IPS DF 6.9 (cell line): ENCODE measurements around the gene EHBP1.

Source experiments
- DNase-seq: peaks from one replicate; pipeline ENCODE4 v3.0.0-alpha.2; 2013; ENCODE audit warnings: low read depth, low spot score
- H3K27ac ChIP-seq: one replicate; pipeline ENCODE4 v1.5.1; 2013; ENCODE audit warnings: low read length, control low read depth
- H3K27me3 ChIP-seq: 2 replicates; pipeline ENCODE4 v1.6.1; 2013; ENCODE audit warnings: mild to moderate bottlenecking, low read length; ENCODE audit not compliant: control insufficient read depth, insufficient read depth
- H3K36me3 ChIP-seq: 2 replicates; pipeline ENCODE4 v1.6.1; 2013; ENCODE audit warnings: low read length; ENCODE audit not compliant: control insufficient read depth, insufficient read depth
- H3K4me1 ChIP-seq: 2 replicates; pipeline ENCODE4 v1.6.1; 2013; ENCODE audit warnings: low read length; ENCODE audit not compliant: control insufficient read depth, insufficient read depth
- H3K4me3 ChIP-seq: 2 replicates; pipeline ENCODE4 v1.5.1; 2013; ENCODE audit warnings: mild to moderate bottlenecking, low read length
- H3K9me3 ChIP-seq: 2 replicates; pipeline ENCODE4 v1.6.1; 2013; ENCODE audit warnings: low read length, inconsistent platforms; ENCODE audit not compliant: control insufficient read depth, insufficient read depth
- WGBS: extraction: QIAGEN DNeasy Blood & Tissue Kit; methylation state at CpG from one replicate; pipeline ENCODE4 v1.1.7; 2013; ENCODE audit warnings: mixed read lengths, missing lambda C conversion rate; ENCODE audit not compliant: insufficient read length, insufficient coverage; 5-methylcytosine and 5-hydroxymethylcytosine counted together

Gene EHBP1

DNA sequence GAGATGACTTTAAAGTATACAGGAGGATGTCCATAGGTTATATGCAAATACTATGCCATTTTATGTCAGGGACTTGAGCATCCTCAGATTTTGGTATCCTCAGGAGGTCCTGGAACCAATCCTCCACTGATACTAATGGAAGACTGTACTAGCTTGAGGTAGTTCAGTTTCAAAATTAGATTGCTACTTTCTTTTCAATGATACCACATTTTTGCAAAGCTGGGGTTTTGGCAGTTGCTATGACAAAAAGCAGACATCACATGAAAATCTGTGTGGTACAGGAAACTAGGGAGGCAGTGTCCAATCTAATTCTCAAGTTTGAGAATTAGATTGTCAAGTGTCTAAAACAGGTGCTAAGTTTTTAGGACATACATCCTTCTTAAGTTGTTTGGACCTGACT is 14.2 kb downstream of the EHBP1 start:
- no peaks in the 10 kb centered on the region for H3K27me3 ChIP-seq
- no peaks in the 10 kb centered on the region for H3K9me3 ChIP-seq
- H3K27ac ChIP-seq = no peak overlapping the region
- no peak for DNase-seq
- H3K36me3 ChIP-seq = no peaks in the 10 kb centered on the region
- no peaks in the 10 kb centered on the region for H3K4me1 ChIP-seq
- H3K4me3 ChIP-seq = no peak overlapping the region

DNA sequence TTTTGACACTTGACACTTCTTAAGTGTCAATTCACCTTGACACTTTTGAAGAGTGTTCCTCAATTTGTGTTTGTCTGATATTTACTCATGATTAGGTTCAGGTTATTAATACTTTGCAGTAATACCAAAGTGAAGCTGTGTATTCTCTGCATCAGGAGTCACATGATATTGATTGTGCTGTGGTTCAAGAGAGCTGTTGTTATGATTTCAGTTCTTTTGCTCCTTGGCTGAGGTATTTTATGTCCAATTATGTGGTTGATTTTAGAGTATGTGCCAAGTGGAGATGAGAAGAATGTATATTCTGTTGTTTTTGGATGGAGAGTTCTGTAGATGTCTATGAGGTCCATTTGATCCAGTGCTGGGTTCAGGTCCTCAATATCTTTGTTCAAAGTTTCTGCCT is 17.2 kb downstream of the EHBP1 start:
- no peaks in the 10 kb centered on the region for H3K36me3 ChIP-seq
- no peaks in the 10 kb centered on the region for H3K27me3 ChIP-seq
- H3K27ac ChIP-seq = no peak overlapping the region
- H3K9me3 ChIP-seq = no peaks in the 10 kb centered on the region
- H3K4me1 ChIP-seq = 0 out of 2 replicates have a peak, but pooled peaks cover 3% of the 10 kb centered on the region
- H3K4me3 ChIP-seq = no peak overlapping the region
- no peak for DNase-seq

DNA sequence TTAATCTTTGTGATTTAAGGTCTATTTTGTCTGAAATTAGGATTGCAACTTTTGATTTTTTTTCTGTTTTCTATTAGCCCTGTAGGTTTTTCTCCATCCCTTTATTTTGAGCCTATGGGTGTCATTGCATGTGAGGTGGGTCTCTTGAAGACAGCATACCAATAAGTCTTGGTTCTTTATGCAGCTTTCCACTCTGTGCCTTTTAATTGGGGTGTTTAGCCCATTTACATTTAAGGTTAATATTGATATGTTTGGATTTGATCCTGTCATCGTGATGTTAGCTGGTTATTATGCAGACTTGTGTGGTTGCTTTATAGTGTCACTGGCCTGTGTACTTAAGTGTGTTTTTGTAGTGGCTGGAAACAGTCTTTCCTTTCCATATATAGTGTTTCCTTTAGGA is 17.7 kb downstream of the EHBP1 start:
- Histone ChIP-seq H3K27ac (no peak overlapping the region), H3K4me3 (no peak overlapping the region), H3K9me3 (no peaks in the 10 kb centered on the region), H3K36me3 (no peaks in the 10 kb centered on the region), H3K27me3 (no peaks in the 10 kb centered on the region), H3K4me1 (0 out of 2 replicates have a peak, but pooled peaks cover 3% of the 10 kb centered on the region)
- no CpG with 5 or more reads among the region's 1 CpG for WGBS
- no peak for DNase-seq

DNA sequence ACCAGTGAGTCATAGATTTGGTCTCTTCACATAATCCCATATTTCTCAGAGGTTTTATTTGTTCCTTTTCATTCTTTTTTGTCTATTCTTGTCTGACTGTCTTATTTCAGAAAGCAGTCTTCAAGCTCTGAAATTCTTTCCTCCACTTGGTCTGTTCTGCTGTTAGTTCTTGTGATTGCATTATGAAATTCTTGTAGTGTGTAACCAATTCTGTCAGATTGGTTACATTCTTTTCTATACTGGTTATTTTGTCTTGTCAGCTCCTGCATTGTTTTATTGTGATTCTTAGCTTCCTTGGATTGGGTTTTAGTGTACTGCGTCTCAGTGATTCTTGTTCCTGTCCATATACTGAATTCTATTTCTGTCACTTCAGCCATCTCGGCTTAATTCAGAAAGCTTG is 18.6 kb downstream of the EHBP1 start:
- no peak overlapping the region for H3K27ac ChIP-seq
- H3K4me3 ChIP-seq = no peak overlapping the region
- DNase-seq = no peak
- no peaks in the 10 kb centered on the region for H3K36me3 ChIP-seq
- H3K9me3 ChIP-seq = no peaks in the 10 kb centered on the region
- H3K4me1 ChIP-seq = 0 out of 2 replicates have a peak, but pooled peaks cover 3% of the 10 kb centered on the region
- WGBS = no CpG with 5 or more reads among the region's 2 CpGs
- no peaks in the 10 kb centered on the region for H3K27me3 ChIP-seq

DNA sequence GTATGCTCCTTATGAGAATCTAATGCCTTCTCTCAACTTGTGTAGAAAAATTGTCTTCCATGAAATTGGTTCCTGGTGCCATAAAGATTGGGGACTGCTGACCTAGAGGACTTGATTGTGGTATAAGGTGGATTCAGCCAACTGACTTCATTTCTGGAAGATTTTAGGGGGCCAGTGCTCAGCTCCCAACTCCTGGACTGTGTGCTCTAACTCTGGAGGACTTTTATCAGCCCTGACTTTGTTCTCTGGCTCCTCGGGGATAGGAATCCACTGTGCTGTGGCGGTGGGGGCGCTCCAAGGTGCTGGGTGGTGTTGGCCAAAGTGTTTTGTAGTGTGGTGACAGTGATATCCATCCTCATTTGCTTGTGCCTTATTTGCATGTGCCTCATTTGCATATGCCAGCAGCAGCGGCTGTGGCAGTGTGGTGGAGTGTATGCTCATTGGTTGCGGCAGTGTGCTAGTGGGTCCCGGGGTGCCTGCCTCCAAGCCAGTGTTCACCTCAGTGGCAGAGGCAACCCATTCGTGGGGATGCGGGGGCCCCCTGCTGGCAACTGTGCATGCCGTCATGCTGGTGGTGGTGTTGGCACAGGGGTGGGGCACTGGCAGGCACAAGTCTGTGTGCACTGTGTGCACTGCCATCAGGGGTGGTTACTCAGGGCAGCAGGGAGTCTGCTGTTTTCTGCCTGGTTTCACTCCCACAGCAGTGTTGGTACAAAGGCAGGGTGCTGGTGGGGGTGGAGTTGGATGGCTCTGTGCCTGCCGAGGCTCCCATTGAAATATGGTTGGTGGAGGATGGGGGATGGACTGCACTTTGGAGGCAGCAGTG is 19.6 kb downstream of the EHBP1 start:
- 0 out of 2 replicates have a peak, but pooled peaks cover 3% of the 10 kb centered on the region for H3K4me1 ChIP-seq

DNA sequence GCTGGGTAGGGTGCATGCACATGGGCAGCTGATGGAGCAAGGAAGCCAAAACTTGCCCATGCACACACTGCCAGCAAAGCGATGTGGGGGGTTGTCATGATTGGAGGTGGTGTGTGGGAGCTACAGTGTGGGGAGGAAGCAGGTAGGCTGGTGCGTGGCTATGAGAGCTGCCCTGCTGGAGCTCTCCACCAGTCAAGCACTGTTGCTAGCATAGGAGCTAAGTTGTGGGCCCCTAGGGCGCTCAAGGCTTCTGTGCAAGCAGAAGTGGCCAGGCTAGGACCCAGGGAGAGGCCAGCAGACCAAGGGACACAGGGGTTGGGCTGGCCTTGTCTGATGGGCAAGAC is 20.2 kb downstream of the EHBP1 start:
- H3K27ac ChIP-seq = no peak overlapping the region
- WGBS = no CpG with 5 or more reads among the region's 3 CpGs
- no peaks in the 10 kb centered on the region for H3K9me3 ChIP-seq
- H3K36me3 ChIP-seq = no peaks in the 10 kb centered on the region
- no peak overlapping the region for H3K4me3 ChIP-seq
- H3K4me1 ChIP-seq = 0 out of 2 replicates have a peak, but pooled peaks cover 3% of the 10 kb centered on the region
- no peak for DNase-seq
- no peaks in the 10 kb centered on the region for H3K27me3 ChIP-seq

More for the DNA sequence above, 19.6 kb downstream of the EHBP1 start:
- Histone ChIP-seq H3K9me3 (no peaks in the 10 kb centered on the region), H3K27ac (no peak overlapping the region), H3K36me3 (no peaks in the 10 kb centered on the region), H3K27me3 (no peaks in the 10 kb centered on the region), H3K4me3 (no peak overlapping the region)
- DNase-seq = no peak
- no CpG with 5 or more reads among the region's 10 CpGs for WGBS

DNA sequence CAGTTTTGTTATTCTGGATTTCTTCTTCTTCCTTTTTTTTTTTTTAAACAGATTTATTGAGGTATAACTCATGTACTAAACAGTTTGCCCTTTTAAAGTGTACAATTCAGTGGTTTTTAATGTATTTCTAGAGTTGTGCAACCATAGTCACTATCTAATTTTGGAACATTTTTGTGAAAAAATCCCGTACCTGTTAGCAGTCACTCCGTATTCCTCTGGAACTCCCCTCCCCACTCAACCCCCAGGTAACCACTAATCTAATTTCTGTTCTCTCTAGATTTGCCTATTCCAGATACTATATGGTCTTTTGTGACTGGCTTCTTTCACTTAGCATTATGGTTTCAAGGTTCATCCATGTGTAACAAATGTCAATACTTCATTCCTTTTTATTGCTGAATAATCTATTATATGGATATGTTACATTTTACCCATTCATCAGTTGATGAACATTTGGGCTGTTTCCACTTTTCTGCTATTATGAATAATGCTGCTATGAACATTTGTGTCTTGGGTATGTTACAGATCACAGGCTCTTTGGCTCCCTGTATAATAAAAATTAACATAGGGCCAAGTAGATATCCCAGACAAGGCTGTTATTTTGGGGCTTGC is 21.9 kb downstream of the EHBP1 start:
- Histone ChIP-seq H3K36me3 (no peaks in the 10 kb centered on the region), H3K4me3 (no peak overlapping the region), H3K27me3 (no peaks in the 10 kb centered on the region), H3K27ac (no peak overlapping the region), H3K4me1 (0 out of 2 replicates have a peak, but pooled peaks cover 3% of the 10 kb centered on the region), H3K9me3 (no peaks in the 10 kb centered on the region)
- no CpG with 5 or more reads among the region's 2 CpGs for WGBS
- no peak for DNase-seq

DNA sequence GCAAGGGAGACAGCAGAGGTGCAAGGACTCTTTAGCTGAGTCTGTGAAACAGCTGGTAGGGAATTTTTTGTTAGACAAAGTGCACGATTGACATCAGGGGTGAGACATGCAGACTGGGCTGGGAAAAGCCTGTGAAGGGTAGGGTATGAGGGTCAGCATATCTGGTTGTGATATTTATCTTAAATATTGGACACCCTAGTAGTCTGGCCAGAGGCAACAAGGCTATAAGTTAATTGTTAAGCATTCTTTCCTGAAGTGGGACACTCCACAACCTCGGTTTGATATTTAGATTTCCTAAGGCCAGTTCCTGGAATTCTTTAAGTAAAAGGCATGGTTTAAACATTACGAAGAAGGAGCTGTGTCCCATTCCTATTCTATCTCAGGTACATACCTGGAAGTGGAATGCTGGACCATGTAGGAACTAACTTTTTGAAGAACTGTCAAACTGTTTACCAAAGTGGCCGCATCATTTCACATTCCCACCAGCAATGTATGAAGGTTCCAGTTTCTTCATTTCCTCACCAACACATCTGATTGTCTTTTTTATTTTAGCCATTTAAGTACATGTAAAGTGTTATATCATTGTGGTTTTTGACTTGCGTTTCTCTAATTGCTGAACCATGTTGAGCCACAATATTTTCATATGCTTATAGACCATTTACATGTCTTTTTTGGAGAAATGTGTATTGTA is 22.5 kb downstream of the EHBP1 start:
- Histone ChIP-seq H3K36me3 (no peaks in the 10 kb centered on the region), H3K4me3 (no peak overlapping the region), H3K27me3 (no peaks in the 10 kb centered on the region), H3K27ac (no peak overlapping the region), H3K9me3 (no peaks in the 10 kb centered on the region), H3K4me1 (0 out of 2 replicates have a peak, but pooled peaks cover 3% of the 10 kb centered on the region)
- no CpG with 5 or more reads among the region's 5 CpGs for WGBS
- no peak for DNase-seq

DNA sequence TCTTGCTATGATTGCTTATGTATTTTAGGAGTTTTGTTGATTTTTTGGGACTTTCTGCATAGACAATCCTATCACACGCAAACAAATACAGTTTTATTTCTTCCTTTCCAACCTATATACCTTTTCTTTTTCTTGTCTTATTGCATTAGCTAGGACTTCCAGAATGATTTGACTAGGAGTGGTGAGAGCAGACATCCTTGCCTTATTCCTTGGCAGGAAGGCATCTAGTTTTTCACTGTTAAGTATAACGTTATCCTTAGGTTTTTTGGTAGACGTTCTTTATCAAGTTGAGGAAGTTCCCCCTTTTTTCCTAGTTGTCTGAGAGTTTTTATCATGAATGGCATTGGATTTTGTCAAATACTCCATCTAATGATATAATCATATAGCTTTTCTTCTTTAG is 25.8 kb downstream of the EHBP1 start:
- no peak for DNase-seq
- WGBS = no CpG with 5 or more reads among the region's 3 CpGs
- Histone ChIP-seq H3K27ac (no peak overlapping the region), H3K4me1 (peaks cover 2% of the 10 kb centered on the region; the same call in 1 of the 2 replicates), H3K9me3 (no peaks in the 10 kb centered on the region), H3K36me3 (no peaks in the 10 kb centered on the region), H3K4me3 (no peak overlapping the region), H3K27me3 (no peaks in the 10 kb centered on the region)

DNA sequence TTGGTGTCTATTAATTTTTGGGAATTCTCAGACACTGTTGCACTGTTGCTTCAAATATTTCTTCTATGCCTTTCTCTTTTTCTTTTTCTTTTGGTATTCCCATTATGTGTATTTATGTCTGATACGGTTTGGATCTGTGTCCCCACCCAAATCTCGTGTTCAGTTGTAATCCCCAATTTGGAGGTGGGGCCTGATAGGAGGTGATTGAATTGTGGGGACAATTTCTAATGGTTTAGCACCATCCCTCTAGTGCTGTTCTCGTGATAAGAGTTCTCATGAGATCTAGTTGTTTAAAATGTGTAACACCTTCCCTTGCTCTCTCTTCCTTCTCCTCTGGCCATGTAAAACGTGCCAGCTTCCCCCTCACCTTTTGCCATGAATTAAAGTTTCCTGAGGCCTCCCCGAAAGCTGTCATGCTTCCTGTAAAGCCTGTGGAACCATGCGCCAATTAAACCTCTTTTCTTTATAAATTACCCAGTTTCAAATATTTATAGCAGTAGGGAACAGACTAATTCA is 26.8 kb downstream of the EHBP1 start:
- H3K9me3 ChIP-seq = no peaks in the 10 kb centered on the region
- no peak for DNase-seq
- no peak overlapping the region for H3K27ac ChIP-seq
- H3K4me1 ChIP-seq = peaks cover 3% of the 10 kb centered on the region
- H3K36me3 ChIP-seq = no peaks in the 10 kb centered on the region
- H3K27me3 ChIP-seq = no peaks in the 10 kb centered on the region
- H3K4me3 ChIP-seq = no peak overlapping the region
- no CpG with 5 or more reads among the region's 6 CpGs for WGBS
